ENCODE data around the gene SKA2. TPM values are rescaled to one million over a fixed set of nuclear protein-coding genes. Genes with fewer than 3 reads are reported as not detected.
A peak's percentile ranks its signal among the peaks of the same experiment; 100 is the strongest.

The SKA2 gene
- total and polyA plus RNA-seq, 9 of the 15 experiments (the other 6 are each of a cell fraction or from before 2014, with no cell fraction given) = 58.1 to 183 (median 133) TPM

DNA sequence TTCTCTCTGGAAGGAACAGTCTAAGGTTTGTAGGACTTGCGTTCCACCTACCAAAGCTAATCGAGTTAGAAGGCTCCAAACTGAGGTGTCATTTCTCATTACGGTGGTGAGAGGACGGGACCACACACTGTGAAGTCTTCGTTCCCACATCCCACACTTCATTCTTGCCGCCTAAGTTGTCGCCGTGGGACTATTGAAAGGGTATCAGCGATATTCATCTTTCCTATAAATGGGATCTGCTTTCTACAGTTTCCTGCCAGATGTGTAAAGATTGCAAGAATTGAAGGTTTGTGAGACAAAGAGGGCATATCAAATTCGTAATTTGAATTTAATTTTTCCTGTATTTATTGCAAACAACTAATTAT, 47.7 kb downstream of the SKA2 start (continued):
- TF ChIP-seq, protein P1, sequence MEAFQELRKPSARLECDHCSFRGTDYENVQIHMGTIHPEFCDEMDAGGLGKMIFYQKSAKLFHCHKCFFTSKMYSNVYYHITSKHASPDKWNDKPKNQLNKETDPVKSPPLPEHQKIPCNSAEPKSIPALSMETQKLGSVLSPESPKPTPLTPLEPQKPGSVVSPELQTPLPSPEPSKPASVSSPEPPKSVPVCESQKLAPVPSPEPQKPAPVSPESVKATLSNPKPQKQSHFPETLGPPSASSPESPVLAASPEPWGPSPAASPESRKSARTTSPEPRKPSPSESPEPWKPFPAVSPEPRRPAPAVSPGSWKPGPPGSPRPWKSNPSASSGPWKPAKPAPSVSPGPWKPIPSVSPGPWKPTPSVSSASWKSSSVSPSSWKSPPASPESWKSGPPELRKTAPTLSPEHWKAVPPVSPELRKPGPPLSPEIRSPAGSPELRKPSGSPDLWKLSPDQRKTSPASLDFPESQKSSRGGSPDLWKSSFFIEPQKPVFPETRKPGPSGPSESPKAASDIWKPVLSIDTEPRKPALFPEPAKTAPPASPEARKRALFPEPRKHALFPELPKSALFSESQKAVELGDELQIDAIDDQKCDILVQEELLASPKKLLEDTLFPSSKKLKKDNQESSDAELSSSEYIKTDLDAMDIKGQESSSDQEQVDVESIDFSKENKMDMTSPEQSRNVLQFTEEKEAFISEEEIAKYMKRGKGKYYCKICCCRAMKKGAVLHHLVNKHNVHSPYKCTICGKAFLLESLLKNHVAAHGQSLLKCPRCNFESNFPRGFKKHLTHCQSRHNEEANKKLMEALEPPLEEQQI (IDR thresholded peaks at IDR 0.05) = no peak
- TF ChIP-seq, protein P2, sequence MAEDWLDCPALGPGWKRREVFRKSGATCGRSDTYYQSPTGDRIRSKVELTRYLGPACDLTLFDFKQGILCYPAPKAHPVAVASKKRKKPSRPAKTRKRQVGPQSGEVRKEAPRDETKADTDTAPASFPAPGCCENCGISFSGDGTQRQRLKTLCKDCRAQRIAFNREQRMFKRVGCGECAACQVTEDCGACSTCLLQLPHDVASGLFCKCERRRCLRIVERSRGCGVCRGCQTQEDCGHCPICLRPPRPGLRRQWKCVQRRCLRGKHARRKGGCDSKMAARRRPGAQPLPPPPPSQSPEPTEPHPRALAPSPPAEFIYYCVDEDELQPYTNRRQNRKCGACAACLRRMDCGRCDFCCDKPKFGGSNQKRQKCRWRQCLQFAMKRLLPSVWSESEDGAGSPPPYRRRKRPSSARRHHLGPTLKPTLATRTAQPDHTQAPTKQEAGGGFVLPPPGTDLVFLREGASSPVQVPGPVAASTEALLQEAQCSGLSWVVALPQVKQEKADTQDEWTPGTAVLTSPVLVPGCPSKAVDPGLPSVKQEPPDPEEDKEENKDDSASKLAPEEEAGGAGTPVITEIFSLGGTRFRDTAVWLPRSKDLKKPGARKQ (CRISPR knock-in tag; IDR thresholded peaks at IDR 0.05) = 0 out of 2 replicates have a peak, but pooled peaks have one; percentile 35
- TF ChIP-seq, protein P3, sequence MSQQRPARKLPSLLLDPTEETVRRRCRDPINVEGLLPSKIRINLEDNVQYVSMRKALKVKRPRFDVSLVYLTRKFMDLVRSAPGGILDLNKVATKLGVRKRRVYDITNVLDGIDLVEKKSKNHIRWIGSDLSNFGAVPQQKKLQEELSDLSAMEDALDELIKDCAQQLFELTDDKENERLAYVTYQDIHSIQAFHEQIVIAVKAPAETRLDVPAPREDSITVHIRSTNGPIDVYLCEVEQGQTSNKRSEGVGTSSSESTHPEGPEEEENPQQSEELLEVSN (IDR thresholded peaks at IDR 0.05; ENCODE audit: borderline replicate concordance in 1 of 2, extremely low read depth in 1 of 2, insufficient read depth in 1 of 2, insufficient read length in 1 of 2, low read depth in 1 of 2, low read length in 1 of 2, poor library complexity in 1 of 2, severe bottlenecking in 1 of 2) = peak in 1 of 2 experiments; percentile 25
- TF ChIP-seq XRCC3 (IDR thresholded peaks at IDR 0.05) (no peak), STAT5B (CRISPR knock-in tag; IDR thresholded peaks at IDR 0.05) (no peak), BCL6 (CRISPR knock-in tag; IDR thresholded peaks at IDR 0.05) (no peak), KAT8 (IDR thresholded peaks at IDR 0.05; ENCODE audit: low read depth) (no peak)
- TF ChIP-seq, protein P4, sequence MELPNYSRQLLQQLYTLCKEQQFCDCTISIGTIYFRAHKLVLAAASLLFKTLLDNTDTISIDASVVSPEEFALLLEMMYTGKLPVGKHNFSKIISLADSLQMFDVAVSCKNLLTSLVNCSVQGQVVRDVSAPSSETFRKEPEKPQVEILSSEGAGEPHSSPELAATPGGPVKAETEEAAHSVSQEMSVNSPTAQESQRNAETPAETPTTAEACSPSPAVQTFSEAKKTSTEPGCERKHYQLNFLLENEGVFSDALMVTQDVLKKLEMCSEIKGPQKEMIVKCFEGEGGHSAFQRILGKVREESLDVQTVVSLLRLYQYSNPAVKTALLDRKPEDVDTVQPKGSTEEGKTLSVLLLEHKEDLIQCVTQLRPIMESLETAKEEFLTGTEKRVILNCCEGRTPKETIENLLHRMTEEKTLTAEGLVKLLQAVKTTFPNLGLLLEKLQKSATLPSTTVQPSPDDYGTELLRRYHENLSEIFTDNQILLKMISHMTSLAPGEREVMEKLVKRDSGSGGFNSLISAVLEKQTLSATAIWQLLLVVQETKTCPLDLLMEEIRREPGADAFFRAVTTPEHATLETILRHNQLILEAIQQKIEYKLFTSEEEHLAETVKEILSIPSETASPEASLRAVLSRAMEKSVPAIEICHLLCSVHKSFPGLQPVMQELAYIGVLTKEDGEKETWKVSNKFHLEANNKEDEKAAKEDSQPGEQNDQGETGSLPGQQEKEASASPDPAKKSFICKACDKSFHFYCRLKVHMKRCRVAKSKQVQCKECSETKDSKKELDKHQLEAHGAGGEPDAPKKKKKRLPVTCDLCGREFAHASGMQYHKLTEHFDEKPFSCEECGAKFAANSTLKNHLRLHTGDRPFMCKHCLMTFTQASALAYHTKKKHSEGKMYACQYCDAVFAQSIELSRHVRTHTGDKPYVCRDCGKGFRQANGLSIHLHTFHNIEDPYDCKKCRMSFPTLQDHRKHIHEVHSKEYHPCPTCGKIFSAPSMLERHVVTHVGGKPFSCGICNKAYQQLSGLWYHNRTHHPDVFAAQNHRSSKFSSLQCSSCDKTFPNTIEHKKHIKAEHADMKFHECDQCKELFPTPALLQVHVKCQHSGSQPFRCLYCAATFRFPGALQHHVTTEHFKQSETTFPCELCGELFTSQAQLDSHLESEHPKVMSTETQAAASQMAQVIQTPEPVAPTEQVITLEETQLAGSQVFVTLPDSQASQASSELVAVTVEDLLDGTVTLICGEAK (IDR thresholded peaks at IDR 0.05) = peak; percentile 29; the same call in 1 of the 2 replicates
- TF ChIP-seq, protein P4 (CRISPR knock-in tag; IDR thresholded peaks at IDR 0.05) = no peak
- TF ChIP-seq, protein P5, sequence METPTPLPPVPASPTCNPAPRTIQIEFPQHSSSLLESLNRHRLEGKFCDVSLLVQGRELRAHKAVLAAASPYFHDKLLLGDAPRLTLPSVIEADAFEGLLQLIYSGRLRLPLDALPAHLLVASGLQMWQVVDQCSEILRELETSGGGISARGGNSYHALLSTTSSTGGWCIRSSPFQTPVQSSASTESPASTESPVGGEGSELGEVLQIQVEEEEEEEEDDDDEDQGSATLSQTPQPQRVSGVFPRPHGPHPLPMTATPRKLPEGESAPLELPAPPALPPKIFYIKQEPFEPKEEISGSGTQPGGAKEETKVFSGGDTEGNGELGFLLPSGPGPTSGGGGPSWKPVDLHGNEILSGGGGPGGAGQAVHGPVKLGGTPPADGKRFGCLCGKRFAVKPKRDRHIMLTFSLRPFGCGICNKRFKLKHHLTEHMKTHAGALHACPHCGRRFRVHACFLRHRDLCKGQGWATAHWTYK (CRISPR knock-in tag; IDR thresholded peaks at IDR 0.05) = no peak

Measured in K562 (cell line).